Breast epithelium (tissue), 4 donors: ENCODE data around the gene SYT5. TPM values are rescaled to one million over a fixed set of nuclear protein-coding genes. Genes with fewer than 3 reads are reported as not detected.

Experiments used
- DNase-seq, 2 donors: peaks; one replicate each; pipeline ENCODE4 v3.0.0-alpha.2; 2019; ENCODE audit warnings: low spot score in 2 of 2
- H3K27ac ChIP-seq, 2 donors: fragments of 200-600 bp; sonication (generic) in 1 of 2; one replicate each; pipeline ENCODE4 v1.5.1; 2016 to 2019; ENCODE audit warnings: mild to moderate bottlenecking in 1 of 2
- H3K27me3 ChIP-seq, 2 donors: fragments of 200-600 bp; sonication (generic) in 1 of 2; one replicate each; pipeline versions ENCODE4 v1.5.1 to v1.6.0; 2017 to 2019; ENCODE audit warnings: control low read depth in 1 of 2, mild to moderate bottlenecking in 1 of 2
- H3K36me3 ChIP-seq: fragments of 200-600 bp; one replicate; pipeline ENCODE4 v1.5.1; 2019
- H3K4me1 ChIP-seq, 2 donors: fragments of 200-600 bp; sonication (generic); one replicate each; pipeline ENCODE4 v1.5.1; 2016 to 2019; ENCODE audit warnings: control low read depth in 1 of 2
- H3K4me3 ChIP-seq, 3 donors: fragments of 200-600 bp; sonication (generic); 1 replicate in 2 of 3; 2 replicates in 1 of 3; pipeline ENCODE4 v1.5.1; 2016 to 2019; ENCODE audit warnings: mild to moderate bottlenecking in 3 of 3, moderate library complexity in 2 of 3
- H3K9me3 ChIP-seq, 2 donors: fragments of 200-600 bp; sonication (generic) in 1 of 2; one replicate each; pipeline ENCODE4 v1.5.1; 2016 to 2019; ENCODE audit warnings: control low read depth in 1 of 2
- POLR2A ChIP-seq: fragments of 450-650 bp; IDR thresholded peaks from one replicate; pipeline ENCODE4 v1.6.1; 2016; ENCODE audit warnings: antibody characterized with exemption, mild to moderate bottlenecking, moderate library complexity
- POLR2AphosphoS5 ChIP-seq, 3 donors: sonication (generic); formaldehyde crosslinking; IDR thresholded peaks; one replicate each; pipeline ENCODE4 v1.6.1; 2017; ENCODE audit warnings: antibody characterized with exemption in 3 of 3
- intact Hi-C: fragments of 100-400 bp; cut with DNase I; formaldehyde crosslinking; loops from one replicate; pipeline ENCODE4 v1.15.1; 2023; ENCODE audit warnings: low total_unique reads
- total RNA-seq, 3 donors: library from RNA; depleted of rRNA; stranded (reverse); fragments of >200 nt; gene quantifications; one replicate each; pipeline ENCODE4 v1.1.0, GENCODE V29; 2016
- TF ChIP-seq, protein P1 (sequence below), 3 donors: fragments of 450-650 bp; IDR thresholded peaks; one replicate each; pipeline ENCODE4 v1.5.1; 2016 to 2017; ENCODE audit warnings: antibody characterized with exemption in 3 of 3, mild to moderate bottlenecking in 3 of 3, moderate library complexity in 3 of 3

SYT5 gene
- total RNA-seq, 3 donors from 2014 or later = under 0.01 TPM; not detected in 2

DNA sequence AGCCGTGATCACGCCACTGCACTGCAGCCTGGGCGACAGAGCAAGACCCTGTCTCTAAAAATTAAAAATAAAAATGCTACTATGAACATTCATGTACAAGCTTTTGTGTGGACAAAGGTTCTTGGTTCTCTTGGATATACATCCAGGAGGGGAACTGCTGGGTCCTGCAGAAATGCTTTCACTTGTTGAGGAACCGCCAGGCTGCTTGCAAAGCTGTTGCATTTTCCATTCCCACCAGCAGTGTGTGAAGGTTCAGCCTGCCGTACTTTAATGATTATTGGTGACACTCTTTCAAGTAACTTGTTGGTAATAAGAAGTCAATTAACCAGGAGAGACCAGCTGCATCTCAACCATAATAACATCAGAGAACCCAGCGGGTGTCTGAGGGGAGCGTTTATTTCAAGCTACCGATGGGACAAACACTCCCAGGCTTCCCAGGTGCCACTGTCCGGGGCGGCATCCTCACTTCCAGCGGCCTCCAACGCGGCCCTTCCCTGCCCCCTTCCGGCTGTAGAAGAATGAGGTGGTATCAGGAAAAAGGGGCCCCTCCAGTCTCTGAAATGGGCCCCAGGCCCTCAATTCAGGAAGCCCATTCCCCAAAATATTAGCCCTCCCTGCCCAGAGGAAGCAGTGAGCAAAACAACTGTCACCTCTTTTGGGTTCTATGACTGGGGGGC lies 47.5 kb downstream of the SYT5 start:
- Histone ChIP-seq H3K36me3 (no peaks in the 10 kb centered on the region), H3K4me3 (no peak overlapping the region), H3K27ac (no peak overlapping the region), H3K27me3 (peaks cover 0 to 46% of the 10 kb centered on the region in 2 donors), H3K9me3 (no peaks in the 10 kb centered on the region), H3K4me1 (no peaks in the 10 kb centered on the region)
- intact Hi-C loops = no loop called here
- TF ChIP-seq POLR2A (no peak), POLR2AphosphoS5 (IDR thresholded peaks at IDR 0.05) (no peak)
- TF ChIP-seq, protein P1, sequence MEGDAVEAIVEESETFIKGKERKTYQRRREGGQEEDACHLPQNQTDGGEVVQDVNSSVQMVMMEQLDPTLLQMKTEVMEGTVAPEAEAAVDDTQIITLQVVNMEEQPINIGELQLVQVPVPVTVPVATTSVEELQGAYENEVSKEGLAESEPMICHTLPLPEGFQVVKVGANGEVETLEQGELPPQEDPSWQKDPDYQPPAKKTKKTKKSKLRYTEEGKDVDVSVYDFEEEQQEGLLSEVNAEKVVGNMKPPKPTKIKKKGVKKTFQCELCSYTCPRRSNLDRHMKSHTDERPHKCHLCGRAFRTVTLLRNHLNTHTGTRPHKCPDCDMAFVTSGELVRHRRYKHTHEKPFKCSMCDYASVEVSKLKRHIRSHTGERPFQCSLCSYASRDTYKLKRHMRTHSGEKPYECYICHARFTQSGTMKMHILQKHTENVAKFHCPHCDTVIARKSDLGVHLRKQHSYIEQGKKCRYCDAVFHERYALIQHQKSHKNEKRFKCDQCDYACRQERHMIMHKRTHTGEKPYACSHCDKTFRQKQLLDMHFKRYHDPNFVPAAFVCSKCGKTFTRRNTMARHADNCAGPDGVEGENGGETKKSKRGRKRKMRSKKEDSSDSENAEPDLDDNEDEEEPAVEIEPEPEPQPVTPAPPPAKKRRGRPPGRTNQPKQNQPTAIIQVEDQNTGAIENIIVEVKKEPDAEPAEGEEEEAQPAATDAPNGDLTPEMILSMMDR (IDR thresholded peaks at IDR 0.05) = no peak
- DNase-seq = no peak

DNA sequence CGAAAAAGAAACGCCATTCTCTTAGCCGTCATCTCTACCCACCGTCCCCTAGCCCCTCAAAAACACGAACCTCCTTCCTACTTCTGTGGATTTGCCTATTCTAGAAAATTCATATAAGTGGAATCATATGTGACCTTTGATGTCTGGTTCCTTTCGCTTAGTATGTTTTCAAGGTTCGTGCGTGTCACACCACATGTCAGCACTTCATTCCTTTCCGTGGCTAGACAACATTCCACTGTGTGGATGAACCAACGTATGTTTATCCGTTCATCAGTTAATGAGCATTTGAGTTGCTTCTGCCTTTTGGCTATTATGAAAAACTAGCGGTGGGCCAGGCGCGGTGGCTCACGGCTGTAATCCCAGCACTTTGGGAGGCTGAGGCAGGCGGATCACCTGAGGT lies 48.7 kb downstream of the SYT5 start:
- Histone ChIP-seq H3K4me3 (no peak overlapping the region), H3K27me3 (peaks cover 0 to 37% of the 10 kb centered on the region in 2 donors), H3K27ac (no peak overlapping the region), H3K4me1 (no peaks in the 10 kb centered on the region), H3K9me3 (no peaks in the 10 kb centered on the region), H3K36me3 (no peaks in the 10 kb centered on the region)
- intact Hi-C loops = no loop called here
- TF ChIP-seq POLR2A = no peak
- TF ChIP-seq, protein P1 (IDR thresholded peaks at IDR 0.05) = no peak
- TF ChIP-seq POLR2AphosphoS5 (IDR thresholded peaks at IDR 0.05) = no peak
- DNase-seq = no peak

Other genes starting within 250 kb of the SYT5 start
- gene NLRP7, start 232.8 kb downstream of the SYT5 start, total RNA-seq = not detected
- gene NLRP2, start 213.9 kb downstream of the SYT5 start, total RNA-seq = 1 to 10 TPM in 2 of 3 donors, not detected in 1; 4.3 to 8.5 TPM
- gene GP6, start 142.0 kb downstream of the SYT5 start, total RNA-seq = not detected
- 10 to 100 TPM; 11.4 to 33.4 (median 22.3) TPM for gene RDH13, start 117.1 kb downstream of the SYT5 start, total RNA-seq
- gene EPS8L1, start 104.4 kb downstream of the SYT5 start, total RNA-seq = 10 to 100 TPM in 2 of 3 donors, 1 to 10 TPM in 1; 2.4 to 51.1 (median 50.1) TPM
- gene PPP1R12C, start 62.7 kb downstream of the SYT5 start, total RNA-seq = 100 to 1,000 TPM in 1 of 3 donors, 10 to 100 TPM in 2; 68.3 to 148 (median 91.7) TPM
- 1 to 10 TPM in 2 of 3 donors, not detected in 1; 3.7 to 7.2 TPM for gene TNNT1, start 31.1 kb downstream of the SYT5 start, total RNA-seq
- gene TNNI3, start 22.6 kb downstream of the SYT5 start, total RNA-seq = 1 to 10 TPM in 1 of 3 donors, not detected in 2; 2.6 TPM
- 1 to 10 TPM in 2 of 3 donors, not detected in 1; 4.7 to 4.9 TPM for gene DNAAF3, start 13.7 kb downstream of the SYT5 start, total RNA-seq
- 10 to 100 TPM in 1 of 3 donors, 1 to 10 TPM in 1, under 1 TPM in 1; 0.73 to 10.2 (median 2.1) TPM for gene PTPRH, start 29.2 kb upstream of the SYT5 start, total RNA-seq
- gene TMEM86B, start 48.5 kb upstream of the SYT5 start, total RNA-seq = 1 to 10 TPM in 2 of 3 donors, under 1 TPM in 1; 0.80 to 3.6 (median 1.6) TPM
- 10 to 100 TPM; 23.8 to 31.5 (median 28.2) TPM for gene PPP6R1, start 78.7 kb upstream of the SYT5 start, total RNA-seq
- gene HSPBP1, start 99.8 kb upstream of the SYT5 start, total RNA-seq = 10 to 100 TPM; 13.3 to 36.1 (median 32.6) TPM
- 1 to 10 TPM in 2 of 3 donors, not detected in 1; 2.5 to 4.6 TPM for gene BRSK1, start 103.7 kb upstream of the SYT5 start, total RNA-seq
- gene TMEM150B, start 145.1 kb upstream of the SYT5 start, total RNA-seq = 10 to 100 TPM in 1 of 3 donors, 1 to 10 TPM in 2; 1.6 to 11.8 (median 3.1) TPM
- gene KMT5C, start 159.6 kb upstream of the SYT5 start, total RNA-seq = 10 to 100 TPM in 2 of 3 donors, 1 to 10 TPM in 1; 6.1 to 20.8 (median 18.4) TPM
- 1 to 10 TPM in 1 of 3 donors, under 1 TPM in 1, not detected in 1; 0.73 to 1.3 TPM for gene COX6B2, start 174.4 kb upstream of the SYT5 start, total RNA-seq
- gene GARIN5B, start 183.0 kb upstream of the SYT5 start, total RNA-seq = not detected
- 1 to 10 TPM in 1 of 3 donors, under 1 TPM in 1, not detected in 1; 0.29 to 1.3 TPM for gene IL11, start 190.2 kb upstream of the SYT5 start, total RNA-seq
- gene TMEM190, start 196.5 kb upstream of the SYT5 start, total RNA-seq = not detected
- 10 to 100 TPM in 1 of 3 donors, 1 to 10 TPM in 2; 4.5 to 12.7 (median 9.8) TPM for gene TMEM238, start 204.0 kb upstream of the SYT5 start, total RNA-seq
- gene RPL28, start 205.6 kb upstream of the SYT5 start, total RNA-seq = 100 to 1,000 TPM; 462 to 673 (median 471) TPM
- 1 to 10 TPM; 7.2 to 9.0 (median 8.9) TPM for gene UBE2S, start 227.5 kb upstream of the SYT5 start, total RNA-seq